Ishikawa (cell line): ENCODE data around the gene PIGQ.

Experiments
- CEBPB ChIP-seq: IDR thresholded peaks from 2 replicates; pipeline ENCODE4 v1.6.1; 2012
- CREB1 ChIP-seq: IDR thresholded peaks from 2 replicates; pipeline ENCODE4 v1.6.1; 2012; ENCODE audit warnings: low read depth
- EGR1 ChIP-seq: IDR thresholded peaks from 2 replicates; pipeline ENCODE4 v1.6.1; 2012
- EP300 ChIP-seq: IDR thresholded peaks from 2 replicates; pipeline ENCODE4 v1.6.1; 2012; ENCODE audit warnings: borderline replicate concordance
- FOXM1 ChIP-seq: IDR thresholded peaks from 2 replicates; pipeline ENCODE4 v1.6.1; 2012; ENCODE audit warnings: low read depth, borderline replicate concordance
- MAX ChIP-seq: IDR thresholded peaks from 2 replicates; pipeline ENCODE4 v1.6.1; 2012
- NFIC ChIP-seq: IDR thresholded peaks from 2 replicates; pipeline ENCODE4 v1.6.1; 2012
- RAD21 ChIP-seq: IDR thresholded peaks from 2 replicates; pipeline ENCODE4 v1.6.1; 2012; ENCODE audit warnings: low read depth
- REST ChIP-seq: IDR thresholded peaks from 2 replicates; pipeline ENCODE4 v1.6.1; 2012; ENCODE audit warnings: low read depth, mild to moderate bottlenecking
- TAF1 ChIP-seq: IDR thresholded peaks from 2 replicates; pipeline ENCODE4 v1.6.1; 2012; ENCODE audit warnings: low read depth, mild to moderate bottlenecking
- TCF12 ChIP-seq: IDR thresholded peaks from 2 replicates; pipeline ENCODE4 v1.6.1; 2012; ENCODE audit warnings: low read depth
- TEAD4 ChIP-seq: IDR thresholded peaks from 2 replicates; pipeline ENCODE4 v1.6.1; 2012
- USF1 ChIP-seq: IDR thresholded peaks from 2 replicates; pipeline ENCODE4 v1.6.1; 2012
- YY1 ChIP-seq: IDR thresholded peaks from 2 replicates; pipeline ENCODE4 v1.6.1; 2012; ENCODE audit warnings: low read depth
- ZBTB7A ChIP-seq: IDR thresholded peaks from 2 replicates; pipeline ENCODE4 v1.6.1; 2012; ENCODE audit warnings: low read depth

The PIGQ gene

GRCh38 chr16:606656-607307 is 37.0 kb downstream of the PIGQ start:
- TF ChIP-seq EP300 (no peak), TCF12 (no peak), REST (no peak), EGR1 (no peak), USF1 (no peak), TEAD4 (no peak), RAD21 (no peak), CEBPB (no peak), MAX (no peak), ZBTB7A (no peak), CREB1 (no peak), NFIC (no peak), FOXM1 (no peak), YY1 (no peak), TAF1 (no peak)

GRCh38 chr16:608019-608418 is 38.3 kb downstream of the PIGQ start:
- TF ChIP-seq MAX (0 out of 2 replicates have a peak, but pooled peaks have one; percentile 11), FOXM1 (no peak), YY1 (peak; percentile 58), TCF12 (peak; percentile 62), RAD21 (no peak), CEBPB (0 out of 2 replicates have a peak, but pooled peaks have one; percentile 26), ZBTB7A (no peak), EP300 (no peak; the same call in 1 of the 2 replicates), USF1 (no peak), NFIC (peak; percentile 14; the same call in 1 of the 2 replicates), TEAD4 (peak; percentile 41), REST (no peak), EGR1 (no peak), TAF1 (no peak), CREB1 (no peak)

- TF ChIP-seq MAX (no peak), YY1 (no peak), NFIC (no peak), RAD21 (no peak), EGR1 (no peak), TCF12 (no peak), USF1 (no peak), REST (no peak), TAF1 (no peak), CREB1 (no peak), CEBPB (no peak), TEAD4 (no peak), ZBTB7A (no peak)
Measured at GRCh38 chr16:609316-609715, 39.5 kb downstream of the PIGQ start.

- TF ChIP-seq CEBPB (no peak), REST (no peak), RAD21 (no peak), USF1 (no peak), TAF1 (no peak), CREB1 (no peak), ZBTB7A (no peak), MAX (no peak), YY1 (no peak), FOXM1 (no peak), TCF12 (no peak), EP300 (no peak), TEAD4 (no peak), NFIC (no peak)
Measured at GRCh38 chr16:609984-610383, 40.2 kb downstream of the PIGQ start.
